Stimulated activated CD8-positive, alpha-beta memory T cell treated with anti-CD3 and anti-CD28 coated beads, Interleukin-2, amount 100 ng/mL, for 1 hour (primary cell): Measurements from ENCODE around the gene TREML2.

Experiments
- DNase-seq, 2 donors: peaks; one replicate each; pipeline ENCODE4 v3.0.0-alpha.2; 2020; ENCODE audit warnings: low read depth in 2 of 2

Gene TREML2

DNA sequence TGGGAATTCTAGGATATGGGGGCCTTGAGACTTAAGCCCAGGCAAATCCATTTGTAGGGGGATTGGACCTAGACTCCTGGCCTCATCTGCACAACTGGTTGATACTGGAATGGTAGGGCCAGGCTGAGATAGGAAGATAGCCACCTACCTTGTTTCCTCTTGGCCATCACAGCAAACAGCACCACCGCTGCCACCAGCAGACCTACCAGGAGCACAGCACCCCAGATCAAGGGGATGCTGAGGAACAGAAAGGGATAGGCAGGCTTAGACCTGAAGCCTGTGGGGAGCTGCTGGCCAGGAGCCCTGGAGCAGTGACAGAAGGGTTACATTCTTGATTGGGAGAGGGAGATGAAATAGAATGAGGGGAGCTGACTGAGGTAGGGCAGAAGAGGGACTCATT is 50.3 kb downstream of the TREML2 start:
- no peak for DNase-seq

DNA sequence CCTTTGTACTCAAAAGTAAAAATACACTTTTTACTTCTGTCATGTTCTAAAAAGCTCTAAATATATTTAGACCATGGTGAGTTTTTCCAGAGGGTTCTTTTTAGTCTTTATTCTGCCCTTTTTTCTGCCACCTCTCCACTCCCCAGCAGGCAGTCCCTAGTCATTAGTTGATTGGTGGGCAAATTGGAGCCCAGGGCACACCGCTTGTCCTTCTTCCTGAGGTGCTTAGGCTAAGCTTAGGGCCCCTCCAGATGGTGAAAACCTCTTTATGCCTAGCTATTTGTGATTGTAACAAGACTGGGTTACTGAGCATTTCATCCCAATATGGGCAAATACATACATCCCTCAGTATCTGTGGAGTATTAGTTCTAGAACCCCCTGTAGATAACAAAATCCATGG is 53.0 kb downstream of the TREML2 start:
- no peak for DNase-seq
